ENCODE data around the gene THOC2. TPM values are rescaled to one million over a fixed set of nuclear protein-coding genes. Genes with fewer than 3 reads are reported as not detected.

The THOC2 gene
- total and polyA plus RNA-seq, 2 of the 8 experiments (the other 6 are each of a cell fraction or from before 2014, with no cell fraction given), result 32.7 to 68.8 TPM

GRCh38 chrX:123731987-123732669 lies 724 bp downstream of the THOC2 start:
- DNase-seq (ENCODE audit: low read depth in 1 of 2, low spot score in 2 of 2), result peak in 1 of 2 experiments; percentile 44
- Histone ChIP-seq H3K9ac (replicated peaks in 1 of 4; ENCODE audit: extremely low read depth in 1 of 4, low read depth in 3 of 4, low read length in 3 of 4) (peak overlapping the region; percentile 75 to 86 (median 80)), H3K27ac (ENCODE audit: low read depth, low read length) (peak overlapping the region; percentile 93)

More at GRCh38 chrX:123731987-123732669, 724 bp downstream of the THOC2 start:
- H3K79me2 ChIP-seq (ENCODE audit: control insufficient read depth in 1 of 2, insufficient read depth in 2 of 2, low read length in 2 of 2), result peaks cover 0 to 56% of the 10 kb centered on the region in 2 experiments; a peak in 3 of 4 replicates
- no peaks in the 10 kb centered on the region; a peak in 3 of 7 replicates for H3K4me1 ChIP-seq (replicated peaks in 1 of 4; ENCODE audit: control insufficient read depth in 3 of 4, insufficient read depth in 4 of 4, low read length in 3 of 4)
- TF ChIP-seq ASH2L (IDR thresholded peaks at IDR 0.05; ENCODE audit: low read length) (peak; percentile 37), MAFK (IDR thresholded peaks at IDR 0.05; ENCODE audit: low read depth, low read length) (no peak), TAF7 (optimal IDR thresholded peaks at IDR 0.05; ENCODE audit: borderline replicate concordance, low read depth, low read length) (no peak), POU5F1 (IDR thresholded peaks at IDR 0.05; ENCODE audit: low read depth, low read length) (no peak), HDAC6 (IDR thresholded peaks at IDR 0.05; ENCODE audit: low read depth, low read length) (no peak), TAF1 (IDR thresholded peaks at IDR 0.05; ENCODE audit: low read depth, low read length) (no peak), JUND (IDR thresholded peaks at IDR 0.05; ENCODE audit: low read length) (no peak), BRCA1 (IDR thresholded peaks at IDR 0.05; ENCODE audit: low read depth, low read length) (no peak)
- H3K23me2 ChIP-seq (ENCODE audit: low read depth, low read length), result peaks cover 2% of the 10 kb centered on the region; the same call in 1 of the 2 replicates
- H2AK5ac ChIP-seq (ENCODE audit: low read depth, low read length), result no peak overlapping the region
- peak overlapping the region; percentile 79 to 84 for H3K4me2 ChIP-seq (ENCODE audit: insufficient read depth in 1 of 2, low read depth in 2 of 2, low read length in 2 of 2)
- ChIA-PET POLR2A (ENCODE audit: partially characterized antibody) (interaction anchor here (1.1 to 1.8 kb wide), 4 partner anchors 8 to 46 kb away, joined by 3 to 5 read pairs (median 3); no protein-coding TSS in a partner anchor), CTCF (ENCODE audit: partially characterized antibody) (interaction anchor here (1.4 to 2.0 kb wide), 2 partner anchors 38 to 46 kb away, joined by 5 to 6 read pairs; no protein-coding TSS in a partner anchor)
- H4K8ac ChIP-seq (ENCODE audit: extremely low read depth, insufficient read depth, low read length), result peak overlapping the region; percentile 98; the same call in 1 of the 2 replicates
- no peaks in the 10 kb centered on the region for H3K79me1 ChIP-seq (ENCODE audit: low read depth, low read length)
- H2AFZ ChIP-seq (ENCODE audit: low read length), result no peak overlapping the region
- H2BK5ac ChIP-seq (ENCODE audit: low read depth, low read length), result peak overlapping the region; percentile 78; the same call in 1 of the 2 replicates
- H3K4ac ChIP-seq (replicated peaks; ENCODE audit: insufficient read length, low read depth, low read length), result no peak overlapping the region
- H4K20me1 ChIP-seq (replicated peaks in 1 of 2; ENCODE audit: control insufficient read depth in 1 of 2, insufficient read depth in 2 of 2, low read length in 2 of 2), result no peaks in the 10 kb centered on the region
- H3K36me3 ChIP-seq (ENCODE audit: control insufficient read depth in 2 of 4, insufficient read depth in 4 of 4, low read length in 3 of 4), result no peaks in the 10 kb centered on the region
- no peak overlapping the region for H4K91ac ChIP-seq (replicated peaks; ENCODE audit: insufficient read length, low read length)
- no peaks in the 10 kb centered on the region for H3K27me3 ChIP-seq (replicated peaks in 1 of 4; ENCODE audit: control insufficient read depth in 3 of 4, extremely low read depth in 1 of 4, insufficient read depth in 3 of 4, low read length in 3 of 4)
- no peak overlapping the region for H3K14ac ChIP-seq (ENCODE audit: insufficient read length)
- H2BK12ac ChIP-seq (ENCODE audit: low read depth, low read length), result no peak overlapping the region
- FAIRE-seq, result no peak
- H2BK120ac ChIP-seq (replicated peaks; ENCODE audit: low read depth, low read length), result no peak overlapping the region
- no peak overlapping the region for H2BK15ac ChIP-seq (ENCODE audit: low read length)
- H3K9me3 ChIP-seq (ENCODE audit: insufficient read depth in 2 of 2, low read depth in 1 of 2, low read length in 1 of 2), result peaks cover 0 to 3% of the 10 kb centered on the region in 2 experiments; a peak in 1 of 4 replicates
- 2% methylated on average over 22 of the region's 41 CpGs; no CpG with 5 or more reads in 1 of the 2 experiments for WGBS, 2 experiments (ENCODE audit: extremely low coverage in 1 of 2, insufficient coverage in 1 of 2, insufficient read length in 1 of 2, insufficient replicate concordance in 2 of 2, low coverage in 1 of 2, low lambda C conversion rate in 2 of 2, missing lambda C conversion rate in 1 of 2)
- H3K18ac ChIP-seq (ENCODE audit: extremely low read depth, low read length), result no peak overlapping the region
- no peak overlapping the region for H3K23ac ChIP-seq (ENCODE audit: insufficient read length)
- peak overlapping the region; percentile 46 for H3K56ac ChIP-seq (replicated peaks; ENCODE audit: insufficient read length, low read depth, low read length)
- H3K4me3 ChIP-seq (ENCODE audit: extremely low read depth in 1 of 4, insufficient read depth in 2 of 4, low read depth in 3 of 4, low read length in 4 of 4), result peak overlapping the region; percentile 75 to 94 (median 82)
- no peak overlapping the region for H2BK20ac ChIP-seq (ENCODE audit: low read length)
- H4K5ac ChIP-seq (ENCODE audit: insufficient read length, low read depth, low read length), result no peak overlapping the region
